HG02870 (cell line): Measurements from ENCODE around the gene TUBGCP2.
"Not testable (repeated sequence)": the region's sequence is repeated elsewhere in the genome, so short reads cannot be mapped to it uniquely, and the experiment has no call there.

Experiments
- ATAC-seq: cut with Tn5 transposase; IDR thresholded peaks from one replicate; pipeline ENCODE4 v1.9.1; 2021; ENCODE audit warnings: mild to moderate bottlenecking, moderate library complexity; ENCODE audit not compliant: unreplicated experiment

Gene TUBGCP2

GRCh38 chr10:133325440-133326222 is 17.0 kb upstream of the TUBGCP2 start:
- no peak for ATAC-seq

GRCh38 chr10:133324857-133325260 is 16.2 kb upstream of the TUBGCP2 start:
- no peak for ATAC-seq

- ATAC-seq = no peak
Measured at GRCh38 chr10:133324198-133324792, 15.6 kb upstream of the TUBGCP2 start.

- ATAC-seq = not testable (repeated sequence)
Measured at GRCh38 chr10:133322064-133322709, 13.5 kb upstream of the TUBGCP2 start.

- not testable (repeated sequence) for ATAC-seq
Measured at GRCh38 chr10:133320852-133321422, 12.3 kb upstream of the TUBGCP2 start.

- no peak for ATAC-seq
Measured at GRCh38 chr10:133318494-133319127, 9.9 kb upstream of the TUBGCP2 start.

GRCh38 chr10:133316732-133317131 is 8.1 kb upstream of the TUBGCP2 start:
- no peak for ATAC-seq

GRCh38 chr10:133316266-133316665 is 7.6 kb upstream of the TUBGCP2 start:
- ATAC-seq = no peak

GRCh38 chr10:133315847-133316246 is 7.2 kb upstream of the TUBGCP2 start:
- no peak for ATAC-seq

GRCh38 chr10:133314911-133315310 is 6.2 kb upstream of the TUBGCP2 start:
- no peak for ATAC-seq

GRCh38 chr10:133313192-133313591 is 4.5 kb upstream of the TUBGCP2 start:
- ATAC-seq = no peak

- no peak for ATAC-seq
Measured at GRCh38 chr10:133312769-133313145, 4.1 kb upstream of the TUBGCP2 start.

GRCh38 chr10:133312016-133312768 is 3.5 kb upstream of the TUBGCP2 start:
- no peak for ATAC-seq

GRCh38 chr10:133311570-133311969 is 2.9 kb upstream of the TUBGCP2 start:
- ATAC-seq = no peak

GRCh38 chr10:133310789-133311188 is 2.1 kb upstream of the TUBGCP2 start:
- ATAC-seq = no peak

- no peak for ATAC-seq
Measured at GRCh38 chr10:133310399-133310755, 1.7 kb upstream of the TUBGCP2 start.

- no peak for ATAC-seq
Measured at GRCh38 chr10:133309720-133310398, 1.2 kb upstream of the TUBGCP2 start.

- peak; percentile 52 for ATAC-seq
Measured at GRCh38 chr10:133309100-133309719, 538 bp upstream of the TUBGCP2 start.

GRCh38 chr10:133307776-133308420 is 774 bp downstream of the TUBGCP2 start:
- peak; percentile 37 for ATAC-seq
